HS-5 (cell line): ENCODE measurements around the gene EPHB2.
"Not testable (repeated sequence)": the region's sequence is repeated elsewhere in the genome, so short reads cannot be mapped to it uniquely, and the experiment has no call there.

ENCODE experiments used
- DNase-seq: peaks from one replicate; pipeline ENCODE4 v3.0.0-alpha.2; 2012; ENCODE audit warnings: low read depth

EPHB2 gene

DNA sequence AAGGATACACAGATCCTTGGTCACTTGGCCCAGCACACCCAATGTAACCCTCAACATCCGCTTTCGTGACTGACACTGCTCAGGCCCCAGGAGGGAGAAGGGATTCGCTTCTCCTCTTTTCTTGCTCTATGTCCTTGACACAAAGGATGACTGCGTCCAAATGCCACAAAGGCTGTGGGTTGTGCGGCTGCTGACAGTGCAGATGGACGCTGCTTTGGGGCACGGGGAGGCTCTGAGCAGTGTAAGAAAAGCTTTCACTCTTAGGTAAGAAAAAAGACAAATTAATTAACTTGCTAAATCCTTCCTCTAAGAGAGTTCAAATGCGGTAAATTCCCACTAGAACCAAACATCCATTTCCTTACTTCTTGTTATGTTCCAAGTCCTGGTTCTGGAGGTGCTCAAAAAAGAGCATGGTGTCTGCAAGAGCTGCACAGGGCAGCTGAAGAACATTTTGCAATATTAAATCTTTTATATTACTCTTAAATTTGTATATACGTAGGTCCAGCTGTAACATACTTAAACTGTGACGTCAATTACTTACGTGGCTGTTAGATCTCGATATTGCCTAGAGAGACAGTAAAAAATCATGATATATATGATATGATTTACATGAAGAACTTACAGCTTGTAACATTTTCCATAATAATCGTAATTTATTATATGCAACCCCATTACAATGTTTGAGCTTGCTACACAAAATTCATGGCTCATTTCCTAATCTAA is 19.4 kb upstream of the EPHB2 start:
- DNase-seq, result no peak

DNA sequence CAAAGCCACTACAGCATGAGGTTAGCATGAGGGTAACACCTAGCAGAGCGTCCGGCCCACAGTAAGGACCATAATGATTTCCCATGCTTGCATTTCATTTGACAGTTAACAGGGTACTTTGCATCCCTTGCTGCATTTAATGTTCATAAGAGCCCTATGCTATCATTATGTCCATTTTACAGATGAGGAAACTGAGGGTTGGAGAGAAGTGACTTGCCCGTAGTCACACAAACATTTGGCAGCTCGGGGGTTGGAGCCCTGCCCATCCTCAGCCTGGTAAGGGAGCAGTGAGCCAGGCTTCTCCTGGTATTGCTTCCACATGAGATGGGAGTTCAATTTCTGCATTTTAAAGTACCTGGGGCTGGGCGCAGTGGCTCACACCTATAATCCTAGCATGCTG is 16.5 kb upstream of the EPHB2 start:
- DNase-seq, result no peak

DNA sequence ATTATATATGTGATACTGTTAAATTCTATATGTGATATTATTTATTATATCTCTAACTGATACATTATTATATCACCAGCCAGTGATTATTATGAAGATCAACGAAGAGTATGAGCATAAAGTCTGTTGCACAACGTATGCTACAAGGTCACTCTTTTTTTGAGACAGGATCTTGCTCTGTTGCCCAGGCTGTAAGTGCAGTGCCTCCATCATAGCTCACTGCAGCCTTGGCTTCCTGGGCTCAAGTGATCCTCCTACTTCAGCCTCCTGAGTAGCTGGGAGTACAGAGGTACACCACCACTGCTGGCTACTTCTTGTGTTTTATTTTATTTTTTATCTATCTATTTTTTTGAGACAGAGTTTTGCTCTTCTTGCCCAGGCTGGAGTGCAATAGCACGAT is 14.0 kb upstream of the EPHB2 start:
- DNase-seq, result no peak

DNA sequence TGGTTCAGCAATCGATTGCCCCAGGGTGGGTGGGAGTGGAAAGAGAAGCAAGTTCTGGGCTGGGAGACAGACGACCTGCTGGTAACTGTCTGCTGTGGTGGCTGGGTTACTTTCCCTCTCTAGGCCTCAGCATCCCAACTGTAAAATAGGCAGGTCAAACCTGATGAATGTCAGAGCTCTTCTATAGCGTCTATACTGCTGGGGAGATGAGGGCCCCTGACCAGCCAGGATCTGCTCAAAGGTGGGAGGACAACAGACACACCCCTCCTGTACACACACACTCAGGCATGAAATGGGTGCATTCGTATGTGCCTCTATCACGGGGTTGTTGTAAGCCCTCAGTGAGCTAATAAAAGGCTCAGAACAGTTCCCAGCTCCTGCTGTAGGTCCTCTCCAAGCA is 12.7 kb upstream of the EPHB2 start:
- DNase-seq, result no peak

DNA sequence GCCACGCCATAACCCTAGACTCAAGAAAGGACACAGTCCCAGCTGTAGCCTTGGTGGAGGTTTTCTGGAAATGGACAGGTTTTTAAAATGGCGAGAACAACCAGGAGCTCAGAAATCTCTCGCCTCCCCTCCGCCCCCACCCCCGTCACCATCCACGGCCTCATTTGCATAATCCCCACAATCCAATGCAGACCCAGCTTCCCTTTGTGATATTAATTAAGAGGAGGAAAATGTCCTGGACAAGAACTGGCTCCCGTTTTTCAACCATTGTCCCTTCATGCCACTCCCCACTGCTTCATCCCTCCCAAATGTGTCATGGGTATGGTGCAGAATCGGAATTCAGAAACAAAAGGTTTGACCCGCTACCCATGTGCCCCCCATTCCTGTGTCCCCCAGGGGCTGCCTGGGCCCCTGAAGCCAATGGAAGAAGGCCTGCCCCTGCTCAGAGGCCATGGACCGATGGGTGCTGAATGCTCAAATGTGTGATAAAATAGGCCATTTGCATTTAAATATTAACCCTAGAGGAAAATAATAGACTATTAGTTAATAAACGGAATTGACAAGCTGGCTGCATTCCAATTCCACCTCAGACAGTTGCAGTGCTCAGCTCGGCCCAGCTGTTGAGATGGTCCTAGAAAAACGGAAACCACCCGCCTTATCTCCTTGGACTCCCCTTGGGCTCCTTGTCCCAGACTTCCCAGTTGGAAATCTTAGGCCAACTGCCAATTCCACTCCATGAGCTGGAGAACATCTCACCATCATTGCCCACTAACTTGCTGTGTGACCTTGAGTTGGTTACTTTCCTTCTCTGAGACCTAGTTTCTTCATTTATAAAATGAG is 10.7 kb upstream of the EPHB2 start:
- no peak for DNase-seq

DNA sequence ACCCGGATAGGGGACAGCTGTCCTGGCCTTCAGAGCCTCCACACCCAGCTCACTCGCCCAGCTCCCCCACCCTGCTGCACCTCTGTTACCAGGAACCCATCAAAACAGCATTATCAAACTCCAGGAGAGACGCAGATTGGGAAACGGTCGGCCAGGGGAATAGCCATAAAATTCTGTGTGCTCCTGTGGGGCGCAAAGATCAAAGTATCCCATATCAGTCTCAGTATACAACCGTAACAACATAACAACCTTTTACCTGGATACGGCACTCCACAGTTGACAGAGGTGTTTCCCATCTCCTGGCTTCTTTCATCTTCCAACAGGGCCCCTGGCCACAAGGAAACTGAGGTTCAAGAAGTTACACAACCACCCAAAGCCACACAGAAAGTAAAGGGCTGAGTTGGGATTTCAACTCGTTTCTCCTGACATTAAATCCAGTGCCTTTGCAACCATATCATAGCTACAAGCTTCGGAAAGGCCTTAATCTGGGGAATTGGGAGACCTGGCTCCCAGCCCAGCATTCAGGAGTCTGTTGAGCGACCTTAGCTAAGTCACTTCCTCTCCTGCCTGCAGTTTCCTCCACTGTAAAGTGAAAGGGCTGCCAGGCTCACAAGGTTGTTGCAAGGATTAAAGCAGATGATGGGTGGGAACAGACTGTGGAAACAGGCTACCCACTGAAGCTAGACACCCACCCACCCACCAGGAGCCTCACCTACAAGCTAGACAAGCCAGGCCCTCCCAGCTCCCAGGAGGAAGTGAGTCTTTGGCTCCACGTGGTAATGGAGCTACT is 8.1 kb upstream of the EPHB2 start:
- DNase-seq, result no peak

DNA sequence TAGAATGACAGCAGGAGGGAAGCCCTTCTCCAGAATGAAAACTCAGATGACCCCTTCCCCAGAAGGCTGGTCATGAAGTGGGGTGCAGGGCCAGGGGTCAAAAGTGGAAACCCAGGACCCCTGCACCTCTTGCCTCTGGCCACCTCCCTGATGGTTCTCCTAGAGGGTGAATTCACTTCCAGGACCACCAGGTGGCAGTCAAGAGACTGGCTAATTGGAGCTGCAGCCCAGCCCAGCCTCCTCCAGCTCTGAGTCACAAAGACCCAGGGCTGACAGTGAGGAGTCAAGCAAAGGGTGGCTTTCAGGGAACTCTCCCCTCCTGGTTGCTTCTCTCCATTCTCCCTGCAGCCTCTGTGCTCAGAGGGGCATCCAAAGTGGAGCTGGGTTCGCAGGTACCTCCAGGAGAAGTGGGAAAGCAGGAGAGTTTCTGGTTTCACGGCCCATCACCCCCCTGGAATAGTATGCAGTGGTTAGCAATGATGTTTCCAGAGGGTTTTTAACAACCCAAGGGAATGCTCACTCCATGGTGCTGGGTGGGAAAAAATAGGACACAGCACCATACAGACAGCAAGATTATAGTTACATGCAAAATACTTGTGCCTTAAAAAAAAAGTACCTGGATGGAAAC is 6.1 kb upstream of the EPHB2 start:
- DNase-seq, result peak; percentile 55

DNA sequence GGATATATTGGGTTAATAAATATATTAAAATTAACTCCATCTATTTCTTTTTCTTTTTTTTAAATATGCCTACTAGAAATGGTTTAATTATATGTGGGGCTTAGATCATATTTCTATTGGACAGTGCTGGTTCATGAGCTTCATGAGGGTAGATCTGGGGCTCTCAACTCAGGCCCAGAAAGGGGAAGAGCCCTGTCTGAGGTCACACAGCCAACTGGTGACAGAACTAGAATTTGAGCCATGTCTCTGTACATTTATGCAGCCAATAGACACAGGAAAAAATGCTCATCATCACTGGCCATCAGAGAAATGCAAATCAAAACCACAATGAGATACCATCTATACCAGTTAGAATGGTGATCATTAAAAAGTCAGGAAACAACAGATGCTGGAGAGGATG is 5.1 kb upstream of the EPHB2 start:
- DNase-seq, result no peak

DNA sequence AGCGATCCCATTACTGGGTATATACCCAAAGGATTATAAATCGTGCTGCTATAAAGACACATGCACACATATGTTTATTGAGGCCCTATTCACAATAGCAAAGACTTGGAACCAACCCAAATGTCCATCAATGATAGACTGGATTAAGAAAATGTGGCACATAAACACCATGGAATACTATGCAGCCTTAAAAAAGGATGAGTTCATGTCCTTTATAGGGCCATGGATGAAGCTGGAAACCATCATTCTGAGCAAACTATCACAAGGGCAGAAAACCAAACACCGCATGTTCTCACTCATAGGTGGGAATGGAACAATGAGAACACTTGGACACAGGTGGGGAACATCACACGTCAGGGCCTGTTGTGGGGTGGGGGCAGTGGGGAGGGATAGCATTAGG is 4.5 kb upstream of the EPHB2 start:
- DNase-seq, result not testable (repeated sequence)

DNA sequence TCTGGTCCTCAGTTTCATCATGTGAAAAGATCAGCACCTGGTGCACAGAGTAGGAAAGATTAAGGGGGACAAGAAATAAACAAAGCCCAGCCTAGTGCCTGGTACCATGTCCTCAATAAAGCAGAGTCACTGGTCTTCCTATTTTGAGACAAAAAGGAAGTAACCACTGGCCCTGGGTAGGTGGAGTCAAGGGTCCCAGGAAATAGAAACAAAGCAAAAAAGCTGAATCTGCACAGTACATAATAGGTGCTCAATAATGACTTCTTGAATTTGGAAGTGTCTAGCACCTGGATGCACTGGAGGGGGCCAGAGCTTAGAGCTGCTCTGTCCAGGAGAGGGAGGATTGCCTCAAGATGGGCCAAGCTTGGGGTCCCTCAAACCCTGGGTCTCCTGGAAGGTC is 1.9 kb upstream of the EPHB2 start:
- no peak for DNase-seq

DNA sequence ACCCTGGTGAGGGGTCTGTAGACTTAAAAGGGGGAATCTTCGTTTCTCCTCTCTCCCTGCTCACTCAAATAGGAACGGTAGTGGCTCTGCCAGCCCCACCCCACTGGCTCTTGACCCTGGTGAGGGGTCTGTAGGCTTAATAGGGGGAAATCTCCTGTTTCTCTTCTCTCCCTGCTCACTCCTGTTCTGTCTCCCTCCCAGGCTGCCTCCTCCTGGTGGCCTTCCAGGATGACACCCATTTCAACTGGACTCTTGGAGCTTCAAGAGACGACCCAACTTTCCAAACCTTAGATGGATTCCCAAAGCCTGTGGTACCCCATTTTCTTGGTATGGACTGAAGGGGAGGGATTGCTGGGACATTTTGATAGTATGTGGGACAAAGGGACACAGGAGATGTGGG is 1.4 kb upstream of the EPHB2 start:
- no peak for DNase-seq

DNA sequence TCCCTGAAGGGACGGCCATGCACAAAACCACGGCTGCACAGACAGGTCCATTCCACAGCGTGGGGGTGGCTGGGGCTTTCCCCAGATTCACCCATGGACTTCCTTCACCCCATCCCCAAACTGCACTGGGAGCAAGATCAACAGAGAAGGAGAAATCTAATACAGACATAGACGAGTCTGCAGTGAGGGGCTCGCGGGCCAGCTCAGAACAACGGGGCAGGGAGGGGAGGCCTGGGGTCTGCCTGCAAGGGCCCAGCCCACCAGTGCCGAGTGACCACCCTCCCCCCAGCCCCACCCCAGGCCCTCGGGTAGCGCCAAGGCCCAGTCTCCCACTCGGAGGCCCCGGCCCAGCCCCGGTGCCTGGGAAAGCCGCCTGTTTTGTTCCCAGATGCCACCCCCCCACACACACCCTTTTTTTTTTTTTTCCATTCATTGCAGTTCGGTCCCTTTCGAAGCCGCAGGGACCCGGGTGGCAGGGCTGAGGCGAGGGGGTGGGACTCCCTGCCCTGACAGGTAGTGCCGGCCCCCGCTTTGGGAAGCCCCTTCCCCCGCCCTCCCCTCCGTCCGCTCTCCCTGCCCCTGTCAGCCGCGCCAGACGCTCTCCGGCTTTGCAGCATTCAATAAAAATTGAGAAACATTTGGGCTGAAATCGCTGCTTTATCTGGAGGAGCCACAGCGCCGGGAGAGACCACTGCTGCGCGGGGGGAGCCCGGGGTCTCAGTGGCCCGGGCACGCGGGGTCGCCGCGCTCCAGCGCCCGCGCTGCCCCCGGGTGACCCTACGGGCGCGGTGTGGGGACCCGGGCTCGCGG is 543 bp upstream of the EPHB2 start:
- no peak for DNase-seq

DNA sequence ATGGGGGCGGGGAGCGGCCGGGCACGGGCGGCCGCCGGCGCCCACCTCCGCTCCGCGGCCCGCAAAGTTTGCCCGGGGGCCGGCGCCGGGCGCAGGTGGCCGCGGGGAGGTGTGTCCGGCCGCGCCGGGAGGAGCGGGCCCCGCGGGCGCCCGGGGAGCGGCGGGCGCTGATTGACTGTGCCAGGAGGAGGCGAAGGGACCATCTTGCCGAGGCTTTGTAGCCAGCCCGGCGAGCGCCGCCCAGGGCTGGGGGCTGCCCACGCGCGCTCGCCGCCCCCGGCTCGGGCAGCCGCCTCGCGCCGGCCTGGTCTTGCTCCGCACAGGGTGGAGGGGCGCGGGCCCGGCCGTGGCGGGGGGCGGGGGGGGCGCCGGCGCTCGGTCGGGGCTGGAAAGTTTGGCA is 432 bp downstream of the EPHB2 start:
- DNase-seq, result no peak

DNA sequence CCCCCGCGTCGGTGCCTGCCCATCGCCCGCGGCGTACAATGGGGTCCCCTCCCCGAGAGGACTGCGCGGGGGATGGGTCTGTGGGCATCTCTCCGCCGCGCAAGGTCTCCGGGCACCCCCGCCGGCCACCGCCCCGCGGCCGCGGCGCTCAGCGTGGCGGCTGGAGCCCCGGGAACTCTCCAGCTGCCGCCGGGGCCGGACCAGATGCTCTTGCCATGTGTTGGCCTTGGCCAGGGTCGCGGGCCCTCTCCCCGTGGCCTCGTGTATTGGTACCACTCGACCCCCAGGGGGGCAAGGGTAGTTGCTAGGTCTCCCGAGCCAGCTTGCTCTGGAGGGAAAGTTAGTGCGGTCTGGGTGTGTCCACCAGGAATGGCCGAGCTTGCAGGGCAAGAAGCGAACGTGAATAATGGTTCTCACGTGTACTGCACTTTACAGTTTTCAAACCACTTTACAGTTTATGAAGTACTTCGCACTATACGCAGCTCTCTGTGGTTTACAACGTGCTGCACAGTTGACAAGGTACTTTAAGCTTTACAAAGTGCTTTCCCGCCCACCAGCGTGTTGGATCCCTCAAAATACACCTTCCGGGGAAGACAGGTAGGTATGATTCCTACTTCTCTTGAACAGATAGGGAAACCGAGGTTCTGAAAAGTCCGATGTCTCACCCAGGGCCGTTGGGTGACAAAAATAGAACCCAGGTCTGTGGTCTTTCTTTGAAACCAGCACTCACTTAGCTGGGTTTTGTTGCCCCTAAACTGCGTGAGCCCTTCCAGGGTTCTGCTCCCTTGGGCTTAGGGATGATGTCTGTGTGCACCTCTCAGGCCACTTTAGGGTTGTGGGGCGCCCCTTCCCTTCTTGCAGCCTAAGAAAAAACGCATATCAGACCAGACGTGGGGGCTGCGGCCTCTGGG is 1.2 kb downstream of the EPHB2 start:
- no peak for DNase-seq

DNA sequence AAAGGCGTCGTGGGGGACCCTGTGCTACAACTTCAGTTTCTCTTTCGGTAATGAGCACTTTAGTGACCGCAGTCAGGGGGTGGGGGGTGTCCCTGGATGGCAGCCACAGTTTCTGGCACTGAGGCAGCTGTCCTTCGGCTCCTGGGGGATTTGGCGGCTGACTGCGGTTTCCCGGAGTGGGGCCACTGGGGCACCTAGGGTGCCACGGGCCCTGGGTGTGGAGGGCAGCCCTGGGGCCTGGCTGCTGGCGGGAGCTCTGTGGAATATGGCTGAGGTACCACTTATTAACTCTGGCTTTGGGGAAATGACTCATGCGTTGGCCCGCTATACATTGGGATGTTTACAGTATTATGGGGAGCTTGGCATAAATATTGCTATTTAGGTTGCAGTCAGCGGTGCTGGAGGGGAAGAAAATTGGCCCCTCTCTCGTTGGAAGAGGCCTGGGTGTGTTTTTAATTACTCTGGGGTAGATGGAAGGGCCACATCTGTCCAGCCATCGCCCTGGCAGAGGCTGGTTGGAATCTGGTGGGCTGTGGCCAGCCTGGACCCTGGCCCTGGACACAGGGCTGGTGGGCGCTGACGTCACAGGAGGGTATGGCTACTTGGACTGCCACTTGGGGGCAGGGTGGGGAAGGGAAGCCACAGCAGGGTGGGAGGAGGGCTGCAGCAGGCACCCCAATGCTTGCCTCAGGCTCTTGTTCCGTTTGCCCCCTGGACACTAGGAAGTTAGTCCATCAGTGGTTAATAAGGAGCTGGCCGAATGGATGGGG is 2.0 kb downstream of the EPHB2 start:
- no peak for DNase-seq

DNA sequence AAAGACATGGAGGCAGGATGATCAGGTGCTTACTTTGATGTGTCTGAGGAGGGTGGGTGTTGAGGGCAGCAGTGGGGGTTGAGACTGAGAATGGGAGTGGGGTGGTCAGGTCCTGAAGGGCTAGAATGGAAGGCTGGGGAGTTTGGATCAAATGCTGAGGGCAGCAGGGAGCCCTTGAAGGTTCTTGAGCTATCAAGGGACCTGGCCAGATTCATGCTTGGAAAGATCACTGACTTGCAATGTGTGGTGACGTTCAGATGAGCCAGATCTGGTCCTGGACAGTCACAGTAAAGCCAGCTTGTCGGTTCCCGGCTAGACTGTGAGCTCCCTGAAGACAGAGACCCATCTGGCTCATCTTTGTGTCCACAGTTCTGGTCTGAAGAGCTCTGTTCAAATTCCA is 3.8 kb downstream of the EPHB2 start:
- no peak for DNase-seq

DNA sequence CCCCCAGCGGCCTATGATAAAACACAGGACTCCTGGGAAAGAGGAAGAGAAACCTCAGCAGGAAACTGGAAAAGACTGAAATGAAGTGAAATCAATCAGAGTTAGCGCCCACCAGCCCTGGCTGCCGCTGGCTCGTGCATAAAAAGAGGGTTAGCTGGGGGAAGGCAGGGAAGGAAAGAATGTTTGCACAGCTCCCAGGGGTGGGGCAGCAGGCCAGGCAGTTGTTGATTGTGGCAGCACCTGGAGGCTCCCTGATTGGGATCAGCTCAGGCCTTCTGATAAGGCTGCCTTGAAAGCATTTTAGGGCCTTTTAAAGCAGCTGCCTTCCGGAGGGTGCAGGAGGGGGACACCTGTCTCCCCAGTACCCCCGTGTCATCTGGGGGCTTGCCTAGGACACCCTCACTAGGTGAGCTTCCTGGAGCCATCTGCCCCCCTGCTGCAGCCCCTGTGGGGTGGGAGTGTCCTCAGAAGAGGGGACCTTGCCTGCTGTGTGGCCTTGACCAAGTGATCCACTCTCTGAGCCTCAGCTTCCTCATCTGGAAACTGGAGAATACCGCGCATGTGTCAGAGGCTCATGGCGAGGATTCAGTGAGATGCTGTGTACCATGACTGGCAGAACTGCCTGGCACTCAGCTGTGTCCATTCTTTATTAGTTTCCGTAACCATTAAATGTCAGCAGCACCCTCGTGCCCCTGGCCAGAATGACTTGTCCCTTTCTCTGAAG is 6.6 kb downstream of the EPHB2 start:
- DNase-seq, result no peak

DNA sequence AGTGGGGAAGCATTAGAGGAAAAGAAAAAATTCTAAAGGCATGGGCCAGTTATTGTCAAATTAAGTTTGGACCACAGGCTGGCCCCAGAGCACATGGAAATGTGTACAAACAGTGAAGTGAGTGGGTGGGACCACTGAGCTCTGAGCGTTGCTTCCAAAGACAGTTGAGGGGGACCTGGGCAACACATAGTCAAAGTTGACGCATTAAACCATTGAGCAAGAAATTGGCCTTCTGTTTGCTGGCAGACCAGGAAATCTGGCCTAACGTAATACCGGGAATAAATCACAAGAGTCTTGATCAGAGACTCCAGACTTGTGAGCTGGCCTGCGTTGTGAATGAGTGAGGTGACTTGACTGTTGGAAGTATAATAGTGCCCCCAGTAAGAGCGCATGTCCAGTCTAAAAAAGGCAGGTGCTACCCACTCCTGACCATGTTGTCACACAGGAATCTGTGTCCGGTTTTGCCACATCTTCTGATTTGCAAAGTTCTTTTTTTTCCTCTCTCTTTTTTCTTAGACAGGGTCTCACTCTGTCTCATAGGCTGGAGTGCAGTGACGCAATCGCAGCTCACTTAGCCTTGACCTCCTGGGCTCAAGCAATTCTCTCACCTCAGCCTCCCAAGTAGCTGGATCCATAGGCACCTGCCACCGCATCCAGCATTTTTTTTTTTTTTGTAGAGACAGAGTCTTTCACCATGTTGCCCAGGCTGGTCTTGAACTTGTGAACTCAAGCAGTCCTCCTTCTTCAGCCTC is 10.7 kb downstream of the EPHB2 start:
- no peak for DNase-seq
